ENCODE measurements around the gene KRT15. TPM values are rescaled to one million over a fixed set of nuclear protein-coding genes. Genes with fewer than 3 reads are reported as not detected.

Gene KRT15
- total RNA-seq, 2 experiments from 2014 or later, result not detected

- Mint-ChIP-seq H3K27ac (no peak overlapping the region), H3K36me3 (ENCODE audit: low read depth) (no peaks in the 10 kb centered on the region), H3K4me3 (no peak overlapping the region), H3K9me3 (no peaks in the 10 kb centered on the region), H3K27me3 (no peaks in the 10 kb centered on the region), H3K4me1 (no peaks in the 10 kb centered on the region)
- ChIA-PET CTCF (interaction anchor here (2.1 kb wide), 1 partner anchor 30 kb away, joined by 6 read pairs; no protein-coding TSS in a partner anchor), POLR2A (no interaction called here)
- DNase-seq, result no peak
Observed at GRCh38 chr17:41519501-41520224, 973 bp upstream of the KRT15 start.

DNA sequence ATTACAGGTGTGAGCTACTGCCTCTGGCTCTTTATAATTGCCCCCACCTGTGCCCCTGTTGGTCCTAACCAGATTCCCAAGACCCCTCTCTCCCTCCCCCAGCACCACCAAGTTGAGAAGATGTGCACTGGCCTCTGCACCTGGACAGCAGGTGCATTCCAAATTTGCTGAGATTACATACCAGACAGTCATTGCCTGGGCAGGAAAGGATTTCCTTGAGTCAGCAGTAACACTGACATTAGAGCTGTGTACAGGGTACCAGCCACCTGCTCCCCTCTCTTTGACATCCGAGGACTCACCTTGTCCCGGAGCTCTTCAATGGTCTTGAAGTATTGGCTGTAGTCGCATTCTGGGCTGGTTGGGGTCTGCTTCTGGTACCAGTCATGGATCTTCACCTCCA lies 659 bp downstream of the KRT15 start:
- no peaks in the 10 kb centered on the region for H3K36me3 Mint-ChIP-seq (ENCODE audit: low read depth)
- no peak overlapping the region for H3K27ac Mint-ChIP-seq
- ChIA-PET POLR2A (interaction anchor here (0.6 kb wide), 1 partner anchor 161 kb away, joined by 3 read pairs; no protein-coding TSS in a partner anchor), CTCF (interaction anchor here (2.1 kb wide), 1 partner anchor 31 kb away, joined by 6 read pairs; no protein-coding TSS in a partner anchor)
- H3K27me3 Mint-ChIP-seq, result no peaks in the 10 kb centered on the region
- no peaks in the 10 kb centered on the region for H3K4me1 Mint-ChIP-seq
- no peaks in the 10 kb centered on the region for H3K9me3 Mint-ChIP-seq
- DNase-seq, result no peak
- no peak overlapping the region for H3K4me3 Mint-ChIP-seq

GRCh38 chr17:41516830-41517283 lies 1.8 kb downstream of the KRT15 start:
- Mint-ChIP-seq H3K4me1 (no peaks in the 10 kb centered on the region), H3K36me3 (ENCODE audit: low read depth) (no peaks in the 10 kb centered on the region), H3K4me3 (no peak overlapping the region), H3K27me3 (no peaks in the 10 kb centered on the region), H3K9me3 (no peaks in the 10 kb centered on the region), H3K27ac (no peak overlapping the region)
- CTCF ChIA-PET, result no interaction called here
- DNase-seq, result no peak
- POLR2A ChIA-PET, result no interaction called here

DNA sequence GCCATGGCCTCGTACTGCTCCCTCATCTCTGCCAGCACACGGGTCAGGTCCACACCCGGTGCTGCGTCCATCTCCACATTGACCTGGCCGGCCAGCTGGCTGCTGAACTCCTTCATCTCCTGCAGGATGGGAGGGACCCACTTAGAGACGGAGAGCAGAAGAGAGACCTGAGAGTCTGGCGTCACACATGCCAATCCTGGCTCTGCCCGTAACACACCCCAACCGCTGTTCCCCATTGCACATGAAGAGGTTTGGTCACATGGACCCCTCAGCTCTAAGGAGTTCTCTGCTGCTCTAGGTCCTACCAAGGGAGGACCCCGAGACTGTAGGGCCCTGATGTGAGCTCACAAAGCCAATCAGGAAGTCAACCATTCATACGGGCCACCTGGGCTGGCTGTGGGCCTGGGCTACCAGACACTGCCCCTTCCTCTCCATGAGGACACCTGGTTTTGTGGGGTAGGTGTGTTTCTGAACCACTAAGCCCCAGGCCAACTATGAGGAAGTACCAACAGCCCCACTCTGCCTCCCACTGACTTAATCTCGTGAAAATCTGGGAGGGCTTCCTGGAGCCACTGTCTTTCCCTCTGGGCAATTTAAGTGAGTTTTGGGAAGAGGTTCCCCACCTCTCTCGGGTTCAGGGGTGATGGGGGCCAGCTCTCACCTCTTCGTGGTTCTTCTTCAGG lies 2.4 kb downstream of the KRT15 start:
- Mint-ChIP-seq H3K27ac (no peak overlapping the region), H3K4me1 (no peaks in the 10 kb centered on the region), H3K4me3 (no peak overlapping the region), H3K36me3 (ENCODE audit: low read depth) (no peaks in the 10 kb centered on the region), H3K27me3 (no peaks in the 10 kb centered on the region), H3K9me3 (no peaks in the 10 kb centered on the region)
- CTCF ChIA-PET, result no interaction called here
- POLR2A ChIA-PET, result no interaction called here
- no peak for DNase-seq

GRCh38 chr17:41513168-41513547 lies 5.5 kb downstream of the KRT15 start:
- Mint-ChIP-seq H3K4me1 (no peaks in the 10 kb centered on the region), H3K36me3 (ENCODE audit: low read depth) (no peaks in the 10 kb centered on the region), H3K9me3 (no peaks in the 10 kb centered on the region), H3K27ac (no peak overlapping the region), H3K4me3 (no peak overlapping the region), H3K27me3 (no peaks in the 10 kb centered on the region)
- ChIA-PET POLR2A (no interaction called here), CTCF (interaction anchor here (1.5 kb wide), 1 partner anchor 9 kb away, joined by 5 read pairs; no protein-coding TSS in a partner anchor)
- no peak for DNase-seq

DNA sequence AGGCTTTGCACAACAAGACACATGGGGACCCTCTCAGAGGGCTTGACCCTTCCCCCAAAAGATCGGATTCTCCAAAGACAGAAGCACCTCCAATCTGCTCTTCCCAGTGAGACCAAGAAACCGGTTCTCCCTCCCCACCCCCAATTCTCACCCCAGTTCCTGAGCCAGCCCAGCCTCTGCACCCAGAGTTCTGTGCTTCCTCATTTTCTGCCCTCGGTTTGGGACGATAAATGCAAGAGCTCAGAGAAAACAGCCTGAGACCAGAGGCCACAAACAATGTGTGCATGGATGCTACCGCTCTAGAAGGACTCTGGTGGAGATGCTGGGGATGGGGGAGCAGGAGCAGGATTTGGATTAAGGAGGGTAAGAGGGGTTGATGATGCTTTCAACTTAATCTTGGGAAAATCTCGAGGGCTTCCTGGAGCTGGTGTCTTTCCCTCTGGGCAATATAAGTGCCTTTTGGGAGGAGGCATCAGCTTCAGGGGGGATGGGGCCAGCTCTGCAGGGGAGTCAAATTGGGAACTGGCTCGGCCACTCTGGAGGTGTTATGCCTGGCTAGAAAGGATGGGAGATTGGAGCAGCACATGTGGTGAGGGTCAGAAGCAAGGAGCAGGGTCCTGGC lies 6.0 kb downstream of the KRT15 start:
- no peaks in the 10 kb centered on the region for H3K27me3 Mint-ChIP-seq
- no peaks in the 10 kb centered on the region for H3K4me1 Mint-ChIP-seq
- no peaks in the 10 kb centered on the region for H3K9me3 Mint-ChIP-seq
- POLR2A ChIA-PET, result no interaction called here
- H3K4me3 Mint-ChIP-seq, result no peak overlapping the region
- no peaks in the 10 kb centered on the region for H3K36me3 Mint-ChIP-seq (ENCODE audit: low read depth)
- H3K27ac Mint-ChIP-seq, result no peak overlapping the region
- CTCF ChIA-PET, result interaction anchor here (1.5 kb wide), 1 partner anchor 9 kb away, joined by 5 read pairs; no protein-coding TSS in a partner anchor
- no peak for DNase-seq

DNA sequence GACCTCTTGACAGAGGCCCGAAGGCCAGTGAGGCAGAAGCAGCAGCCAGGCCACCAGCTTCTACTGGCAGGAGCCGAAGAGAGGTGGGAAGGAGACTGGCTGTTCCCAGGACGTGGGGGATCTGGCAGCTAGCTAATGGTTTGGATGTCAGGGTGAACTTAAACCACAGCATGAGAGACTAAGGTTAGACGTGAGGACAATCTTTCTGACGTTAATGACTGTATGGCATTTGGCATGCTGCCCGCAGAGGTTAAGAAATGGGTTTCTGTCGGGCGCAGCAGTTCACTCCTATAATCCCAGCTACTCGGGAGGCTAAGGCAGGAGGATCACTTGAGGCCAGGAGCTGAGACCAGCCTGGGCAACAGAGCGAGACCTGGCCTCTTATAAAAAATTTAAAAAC lies 7.0 kb downstream of the KRT15 start:
- no peak overlapping the region for H3K4me3 Mint-ChIP-seq
- no peaks in the 10 kb centered on the region for H3K27me3 Mint-ChIP-seq
- DNase-seq, result no peak
- ChIA-PET POLR2A (no interaction called here), CTCF (interaction anchor here (1.1 kb wide), 1 partner anchor 11 kb away, joined by 4 read pairs; no protein-coding TSS in a partner anchor)
- H3K4me1 Mint-ChIP-seq, result no peaks in the 10 kb centered on the region
- no peaks in the 10 kb centered on the region for H3K36me3 Mint-ChIP-seq (ENCODE audit: low read depth)
- H3K27ac Mint-ChIP-seq, result no peak overlapping the region
- H3K9me3 Mint-ChIP-seq, result no peaks in the 10 kb centered on the region

DNA sequence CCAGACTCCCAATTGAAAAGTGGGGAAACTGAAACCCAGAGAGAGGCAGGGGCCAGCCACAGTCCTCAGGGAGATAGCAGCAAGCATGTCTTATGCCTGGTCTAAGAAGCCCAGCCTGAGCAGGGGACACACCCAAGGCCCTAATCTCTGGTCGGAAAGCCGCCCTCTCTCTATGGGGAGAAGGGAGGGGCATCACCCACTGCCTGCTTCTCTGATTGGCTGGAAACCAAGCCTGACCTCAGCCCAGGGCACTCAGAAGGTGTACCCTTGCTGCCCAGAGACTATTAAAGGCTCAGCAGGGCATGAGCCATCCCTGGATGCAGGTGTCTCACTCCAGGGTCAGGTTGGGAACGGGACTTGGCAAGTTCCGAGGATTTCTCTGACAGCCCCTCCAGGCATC lies 7.6 kb downstream of the KRT15 start:
- Mint-ChIP-seq H3K4me1 (no peaks in the 10 kb centered on the region), H3K27ac (no peak overlapping the region), H3K36me3 (ENCODE audit: low read depth) (no peaks in the 10 kb centered on the region), H3K4me3 (no peak overlapping the region), H3K27me3 (no peaks in the 10 kb centered on the region), H3K9me3 (no peaks in the 10 kb centered on the region)
- POLR2A ChIA-PET, result no interaction called here
- DNase-seq, result no peak
- CTCF ChIA-PET, result interaction anchor here (1.1 kb wide), 1 partner anchor 11 kb away, joined by 4 read pairs; no protein-coding TSS in a partner anchor

DNA sequence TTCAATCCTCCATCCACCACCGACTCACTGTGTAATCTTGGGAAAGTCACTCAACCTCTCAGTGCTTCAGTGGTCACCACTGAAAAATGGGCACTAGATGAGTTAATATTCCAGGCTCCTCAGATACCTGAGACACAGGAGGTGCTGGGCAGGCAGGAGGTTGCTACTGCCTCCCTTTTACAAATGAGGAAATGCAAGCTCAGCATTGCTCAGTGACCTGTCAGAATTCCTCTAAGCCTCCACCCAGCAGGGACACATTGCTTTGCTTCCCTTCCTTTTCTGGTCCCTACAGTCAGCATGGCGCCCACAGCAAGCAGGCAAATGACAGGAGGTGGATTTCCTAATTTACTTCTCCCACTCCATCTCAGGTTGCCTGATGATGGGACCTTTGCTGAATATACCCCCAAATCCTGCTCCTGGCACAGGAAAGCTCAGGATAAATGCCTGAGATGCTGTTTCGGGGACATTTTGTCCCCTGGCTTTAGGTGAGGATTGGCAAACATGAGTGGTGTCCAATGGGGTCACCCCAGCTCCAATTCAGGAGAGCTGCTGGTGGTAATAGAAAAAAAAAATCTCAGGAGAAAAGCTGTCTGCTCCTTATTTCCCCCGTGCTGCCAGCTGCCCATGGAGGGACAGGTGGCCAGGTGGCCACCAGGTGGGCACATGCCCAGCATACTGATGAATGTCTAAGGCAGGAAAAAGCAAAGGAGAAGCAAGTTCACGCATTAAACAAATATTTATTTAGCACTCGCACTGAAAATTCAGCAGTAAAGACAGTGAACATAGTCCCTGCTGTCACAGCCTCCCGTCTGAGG lies 8.2 kb downstream of the KRT15 start:
- Mint-ChIP-seq H3K36me3 (ENCODE audit: low read depth) (no peaks in the 10 kb centered on the region), H3K4me3 (no peak overlapping the region), H3K27ac (no peak overlapping the region), H3K4me1 (no peaks in the 10 kb centered on the region), H3K9me3 (no peaks in the 10 kb centered on the region), H3K27me3 (no peaks in the 10 kb centered on the region)
- ChIA-PET CTCF (interaction anchor here (0.9 to 1.1 kb wide), 2 partner anchors 19 to 54 kb away, joined by 3 read pairs; no protein-coding TSS in a partner anchor), POLR2A (no interaction called here)
- no peak for DNase-seq

GRCh38 chr17:41507315-41507880 lies 11.3 kb downstream of the KRT15 start:
- Mint-ChIP-seq H3K36me3 (ENCODE audit: low read depth) (no peaks in the 10 kb centered on the region), H3K4me3 (no peak overlapping the region), H3K27ac (no peak overlapping the region), H3K9me3 (no peaks in the 10 kb centered on the region), H3K27me3 (no peaks in the 10 kb centered on the region), H3K4me1 (no peaks in the 10 kb centered on the region)
- ChIA-PET CTCF (interaction anchor here (1.5 kb wide), 1 partner anchor 155 kb away, joined by 3 read pairs; no protein-coding TSS in a partner anchor), POLR2A (no interaction called here)
- no peak for DNase-seq

GRCh38 chr17:41505809-41506767 lies 12.6 kb downstream of the KRT15 start:
- H3K9me3 Mint-ChIP-seq, result no peaks in the 10 kb centered on the region
- H3K27me3 Mint-ChIP-seq, result no peaks in the 10 kb centered on the region
- H3K4me1 Mint-ChIP-seq, result no peaks in the 10 kb centered on the region
- ChIA-PET POLR2A (no interaction called here), CTCF (interaction anchor here (0.6 to 2.1 kb wide), 2 partner anchors 10 to 13 kb away, joined by 4 to 12 read pairs; partner anchors contain the start of gene KRT15)
- H3K36me3 Mint-ChIP-seq (ENCODE audit: low read depth), result no peaks in the 10 kb centered on the region
- no peak overlapping the region for H3K4me3 Mint-ChIP-seq
- DNase-seq, result no peak
- H3K27ac Mint-ChIP-seq, result no peak overlapping the region

Data from activated CD4-positive, alpha-beta T cell treated with anti-CD3 and anti-CD28 coated beads, Interleukin-2, amount 10 ng/mL, durations not matched to agents 7 days and 5 days (primary cell).